Stimulated activated CD4-positive, alpha-beta T cell treated with anti-CD3 and anti-CD28 coated beads, Interleukin-2, amount 100 ng/mL, for 48 hours (primary cell): ENCODE data around the gene G2E3.
"Not testable (repeated sequence)": the region's sequence is repeated elsewhere in the genome, so short reads cannot be mapped to it uniquely, and the experiment has no call there.

Source experiments
- DNase-seq, 2 donors: peaks; one replicate each; pipeline ENCODE4 v3.0.0-alpha.2; 2020

G2E3 gene

GRCh38 chr14:30564235-30564867, 5.4 kb downstream of the G2E3 start:
- no peak for DNase-seq

- DNase-seq: no peak
Observed at GRCh38 chr14:30564868-30565248, 5.9 kb downstream of the G2E3 start.

- DNase-seq: no peak
Observed at GRCh38 chr14:30569216-30569902, 10.4 kb downstream of the G2E3 start.

- no peak for DNase-seq
Observed at GRCh38 chr14:30569903-30570226, 10.9 kb downstream of the G2E3 start.

- DNase-seq: no peak
Observed at GRCh38 chr14:30572237-30572636, 13.3 kb downstream of the G2E3 start.

GRCh38 chr14:30572771-30573170, 13.8 kb downstream of the G2E3 start:
- DNase-seq: no peak

- DNase-seq: no peak
Observed at GRCh38 chr14:30573226-30573814, 14.4 kb downstream of the G2E3 start.

GRCh38 chr14:30573966-30574365, 15.0 kb downstream of the G2E3 start:
- DNase-seq: no peak

- DNase-seq: not testable (repeated sequence)
Observed at GRCh38 chr14:30574777-30575176, 15.8 kb downstream of the G2E3 start.

GRCh38 chr14:30576333-30576732, 17.4 kb downstream of the G2E3 start:
- DNase-seq: not testable (repeated sequence)

- no peak for DNase-seq
Observed at GRCh38 chr14:30580616-30581282, 21.8 kb downstream of the G2E3 start.

- DNase-seq: no peak
Observed at GRCh38 chr14:30581283-30581625, 22.3 kb downstream of the G2E3 start.

- no peak for DNase-seq
Observed at GRCh38 chr14:30582376-30582775, 23.4 kb downstream of the G2E3 start.

- DNase-seq: no peak
Observed at GRCh38 chr14:30584058-30584630, 25.2 kb downstream of the G2E3 start.

- DNase-seq: no peak
Observed at GRCh38 chr14:30585204-30585603, 26.2 kb downstream of the G2E3 start.

GRCh38 chr14:30587141-30587540, 28.2 kb downstream of the G2E3 start:
- DNase-seq: no peak

GRCh38 chr14:30588873-30589272, 29.9 kb downstream of the G2E3 start:
- DNase-seq: no peak

- no peak for DNase-seq
Observed at GRCh38 chr14:30596935-30597334, 38.0 kb downstream of the G2E3 start.

- DNase-seq: no peak
Observed at GRCh38 chr14:30597504-30597903, 38.5 kb downstream of the G2E3 start.

- no peak for DNase-seq
Observed at GRCh38 chr14:30600922-30601918, 42.3 kb downstream of the G2E3 start.

GRCh38 chr14:30603402-30603801, 44.4 kb downstream of the G2E3 start:
- no peak for DNase-seq

GRCh38 chr14:30604696-30605095, 45.7 kb downstream of the G2E3 start:
- DNase-seq: not testable (repeated sequence)
